ENCODE data around the gene MEMO1.

Gene MEMO1

GRCh38 chr2:31992025-31992579 lies 18.7 kb downstream of the MEMO1 start:
- no peak for DNase-seq (ENCODE audit: low read depth)
- TF ChIP-seq CTCF (IDR thresholded peaks at IDR 0.05; ENCODE audit: low read length, missing control alignments): no peak
- no peak overlapping the region for H3K4me3 ChIP-seq (replicated peaks; ENCODE audit: low read depth, low read length)

- DNase-seq (ENCODE audit: low read depth): no peak
- H3K4me3 ChIP-seq (replicated peaks; ENCODE audit: low read depth, low read length): no peak overlapping the region
- no peak for TF ChIP-seq CTCF (IDR thresholded peaks at IDR 0.05; ENCODE audit: low read length, missing control alignments)
Measured at GRCh38 chr2:31989946-31990345, 20.9 kb downstream of the MEMO1 start.

GRCh38 chr2:31987454-31988220 lies 23.2 kb downstream of the MEMO1 start:
- H3K4me3 ChIP-seq (replicated peaks; ENCODE audit: low read depth, low read length): no peak overlapping the region
- peak; percentile 69 for DNase-seq (ENCODE audit: low read depth)
- no peak for TF ChIP-seq CTCF (IDR thresholded peaks at IDR 0.05; ENCODE audit: low read length, missing control alignments)

GRCh38 chr2:31986906-31987305 lies 23.9 kb downstream of the MEMO1 start:
- H3K4me3 ChIP-seq (replicated peaks; ENCODE audit: low read depth, low read length): no peak overlapping the region
- TF ChIP-seq CTCF (IDR thresholded peaks at IDR 0.05; ENCODE audit: low read length, missing control alignments): no peak
- DNase-seq (ENCODE audit: low read depth): no peak

- H3K4me3 ChIP-seq (replicated peaks; ENCODE audit: low read depth, low read length): no peak overlapping the region
- no peak for TF ChIP-seq CTCF (IDR thresholded peaks at IDR 0.05; ENCODE audit: low read length, missing control alignments)
- no peak for DNase-seq (ENCODE audit: low read depth)
Measured at GRCh38 chr2:31983762-31984467, 26.9 kb downstream of the MEMO1 start.

- no peak overlapping the region for H3K4me3 ChIP-seq (replicated peaks; ENCODE audit: low read depth, low read length)
- peak; percentile 61 for DNase-seq (ENCODE audit: low read depth)
- TF ChIP-seq CTCF (IDR thresholded peaks at IDR 0.05; ENCODE audit: low read length, missing control alignments): no peak
Measured at GRCh38 chr2:31980674-31981356, 30.0 kb downstream of the MEMO1 start.
